ENCODE measurements around the gene BTN1A1. TPM values are rescaled to one million over a fixed set of nuclear protein-coding genes. Genes with fewer than 3 reads are reported as not detected.

Gene BTN1A1
- total and polyA plus RNA-seq, 9 of the 15 experiments (the other 6 are each of a cell fraction or from before 2014, with no cell fraction given) = 0.01 to 0.15 (median 0.06) TPM; not detected in 4

- TF ChIP-seq SMARCA4 (IDR thresholded peaks at IDR 0.05) = peak; percentile 36; the same call in 1 of the 2 replicates
- TF ChIP-seq ZBTB5 (IDR thresholded peaks at IDR 0.05) = 0 out of 2 replicates have a peak, but pooled peaks have one; percentile 22
- TF ChIP-seq SLC30A9 (CRISPR knock-in tag; IDR thresholded peaks at IDR 0.05) = no peak
- peak; percentile 59 for TF ChIP-seq TCF3 (CRISPR knock-in tag; IDR thresholded peaks at IDR 0.05)
- no peak for TF ChIP-seq ELF2 (CRISPR knock-in tag; IDR thresholded peaks at IDR 0.05)
- peak; percentile 35; the same call in 1 of the 2 replicates for TF ChIP-seq LARP7 (IDR thresholded peaks at IDR 0.05)
- TF ChIP-seq NBN (IDR thresholded peaks at IDR 0.05; ENCODE audit: low read depth) = peak; percentile 68; the same call in 1 of the 2 replicates
- no peak for TF ChIP-seq BRD4 (IDR thresholded peaks at IDR 0.05)
- TF ChIP-seq, protein P1, sequence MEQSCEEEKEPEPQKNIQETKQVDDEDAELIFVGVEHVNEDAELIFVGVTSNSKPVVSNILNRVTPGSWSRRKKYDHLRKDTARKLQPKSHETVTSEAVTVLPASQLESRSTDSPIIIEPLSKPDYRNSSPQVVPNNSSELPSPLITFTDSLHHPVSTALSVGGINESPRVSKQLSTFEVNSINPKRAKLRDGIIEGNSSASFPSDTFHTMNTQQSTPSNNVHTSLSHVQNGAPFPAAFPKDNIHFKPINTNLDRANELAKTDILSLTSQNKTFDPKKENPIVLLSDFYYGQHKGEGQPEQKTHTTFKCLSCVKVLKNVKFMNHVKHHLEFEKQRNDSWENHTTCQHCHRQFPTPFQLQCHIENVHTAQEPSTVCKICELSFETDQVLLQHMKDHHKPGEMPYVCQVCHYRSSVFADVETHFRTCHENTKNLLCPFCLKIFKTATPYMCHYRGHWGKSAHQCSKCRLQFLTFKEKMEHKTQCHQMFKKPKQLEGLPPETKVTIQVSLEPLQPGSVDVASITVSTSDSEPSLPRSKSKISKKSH (CRISPR knock-in tag; IDR thresholded peaks at IDR 0.05) = no peak
- peak; percentile 39; the same call in 1 of the 2 replicates for TF ChIP-seq L3MBTL2 (IDR thresholded peaks at IDR 0.05)
- 0 out of 4 replicates have a peak, but pooled peaks of 1 of the 2 experiments have one; percentile 22 for TF ChIP-seq KDM1A (IDR thresholded peaks at IDR 0.05)
- peak; percentile 52; the same call in 1 of the 2 replicates for TF ChIP-seq TSC22D4 (tag; IDR thresholded peaks at IDR 0.05)
- TF ChIP-seq ARID1B (IDR thresholded peaks at IDR 0.05) = peak; percentile 73
Measured at GRCh38 chr6:26478100-26478984, 21.8 kb upstream of the BTN1A1 start (continued).
